H9 (cell line): ENCODE measurements around the gene CCDC88C. TPM values are rescaled to one million over a fixed set of nuclear protein-coding genes. Genes with fewer than 3 reads are reported as not detected.
A peak's percentile ranks its signal among the peaks of the same experiment; 100 is the strongest.

Experiments
- DNase-seq: peaks from one replicate; pipeline ENCODE4 v3.0.0-alpha.2; 2017
- H2AFZ ChIP-seq: one replicate; pipeline ENCODE4 v1.6.1; 2013; ENCODE audit warnings: mild to moderate bottlenecking, low read length, control low read depth, moderate library complexity
- H2AK5ac ChIP-seq: 2 replicates; pipeline ENCODE4 v1.6.1; 2013; ENCODE audit warnings: low read length, control low read depth, mixed read lengths; ENCODE audit not compliant: insufficient read length
- H2BK120ac ChIP-seq: one replicate; pipeline ENCODE4 v1.6.1; 2013; ENCODE audit warnings: low read depth, mild to moderate bottlenecking, low read length, control low read depth, inconsistent platforms; ENCODE audit not compliant: poor library complexity, severe bottlenecking
- H2BK12ac ChIP-seq: 2 replicates; pipeline ENCODE4 v1.6.1; 2013; ENCODE audit warnings: low read length, control low read depth, mixed read lengths, low read depth; ENCODE audit not compliant: insufficient read length
- H2BK15ac ChIP-seq: 2 replicates; pipeline ENCODE4 v1.6.1; 2013; ENCODE audit warnings: low read depth, low read length, control low read depth
- H2BK20ac ChIP-seq: one replicate; pipeline ENCODE4 v1.6.1; 2013; ENCODE audit warnings: low read depth, mild to moderate bottlenecking, low read length, control low read depth, inconsistent platforms; ENCODE audit not compliant: poor library complexity, severe bottlenecking
- H2BK5ac ChIP-seq: 2 replicates; pipeline ENCODE4 v1.6.1; 2013; ENCODE audit warnings: low read length, control low read depth, mixed read lengths; ENCODE audit not compliant: insufficient read length
- H3K14ac ChIP-seq: 2 replicates; pipeline ENCODE4 v1.6.1; 2013; ENCODE audit warnings: low read length, control low read depth; ENCODE audit not compliant: insufficient read depth
- H3K18ac ChIP-seq: 2 replicates; pipeline ENCODE4 v1.6.1; 2013; ENCODE audit warnings: low read depth, mild to moderate bottlenecking, mixed read lengths, low read length, control low read depth; ENCODE audit not compliant: insufficient read length
- H3K23ac ChIP-seq: 2 replicates; pipeline ENCODE4 v1.6.1; 2013; ENCODE audit warnings: low read length, control low read depth, mixed read lengths, low read depth; ENCODE audit not compliant: insufficient read length
- H3K23me2 ChIP-seq: 2 replicates; pipeline ENCODE4 v1.6.1; 2013; ENCODE audit warnings: low read depth, mild to moderate bottlenecking, mixed read lengths, low read length, control low read depth; ENCODE audit not compliant: insufficient read length, poor library complexity, severe bottlenecking
- H3K27ac ChIP-seq: 2 replicates; pipeline ENCODE4 v1.5.1; 2013; ENCODE audit warnings: low read length, control low read depth, mixed read lengths, low read depth; ENCODE audit not compliant: insufficient read length
- H3K27me3 ChIP-seq: 2 replicates; pipeline ENCODE4 v1.6.1; 2013; ENCODE audit warnings: low read length, control low read depth, inconsistent platforms; ENCODE audit not compliant: insufficient read depth
- H3K4ac ChIP-seq: 2 replicates; pipeline ENCODE4 v1.6.1; 2013; ENCODE audit warnings: low read depth, mild to moderate bottlenecking, control low read depth, inconsistent platforms, low read length, moderate library complexity
- H3K4me1 ChIP-seq: 2 replicates; pipeline ENCODE4 v1.6.1; 2013; ENCODE audit warnings: low read length, control low read depth, inconsistent platforms; ENCODE audit not compliant: insufficient read depth
- H3K4me2 ChIP-seq: 2 replicates; pipeline ENCODE4 v1.6.1; 2013; ENCODE audit warnings: low read length, control low read depth, mixed read lengths; ENCODE audit not compliant: insufficient read length, insufficient read depth
- H3K56ac ChIP-seq: 2 replicates; pipeline ENCODE4 v1.6.1; 2013; ENCODE audit warnings: low read depth, mild to moderate bottlenecking, mixed read lengths, low read length, control low read depth; ENCODE audit not compliant: insufficient read length
- H3K79me1 ChIP-seq: 2 replicates; pipeline ENCODE4 v1.6.1; 2013; ENCODE audit warnings: low read depth, mild to moderate bottlenecking, moderate library complexity, low read length, control low read depth, inconsistent platforms; ENCODE audit not compliant: insufficient read depth, poor library complexity, severe bottlenecking
- H3K79me2 ChIP-seq: 2 replicates; pipeline ENCODE4 v1.6.1; 2013; ENCODE audit warnings: low read length, control low read depth, inconsistent platforms; ENCODE audit not compliant: insufficient read depth
- H3K9ac ChIP-seq: 2 replicates; pipeline ENCODE4 v1.6.1; 2013; ENCODE audit warnings: low read length, control low read depth, mixed read lengths; ENCODE audit not compliant: insufficient read length; ENCODE audit errors: extremely low read depth
- H3K9me3 ChIP-seq: one replicate; pipeline ENCODE4 v1.6.1; 2013; ENCODE audit warnings: low read depth, low read length, inconsistent platforms; ENCODE audit not compliant: control insufficient read depth
- H3T11ph ChIP-seq: one replicate; pipeline ENCODE4 v1.6.1; 2013; ENCODE audit warnings: mild to moderate bottlenecking, low read length, control low read depth, inconsistent platforms
- H4K20me1 ChIP-seq: one replicate; pipeline ENCODE4 v1.6.1; 2013; ENCODE audit not compliant: control insufficient read depth, insufficient read length, insufficient read depth
- H4K5ac ChIP-seq: 2 replicates; pipeline ENCODE4 v1.6.1; 2013; ENCODE audit warnings: low read depth, mild to moderate bottlenecking, mixed read lengths, low read length, control low read depth; ENCODE audit not compliant: insufficient read length
- H4K8ac ChIP-seq: replicated peaks from 2 replicates; pipeline ENCODE4 v1.6.1; 2013; ENCODE audit warnings: low read length, control low read depth, mixed read lengths, low read depth; ENCODE audit not compliant: insufficient read length
- H4K91ac ChIP-seq: 2 replicates; pipeline ENCODE4 v1.6.1; 2013; ENCODE audit warnings: low read depth, mild to moderate bottlenecking, moderate library complexity, mixed read lengths, low read length, control low read depth; ENCODE audit not compliant: insufficient read length
- H3K27ac Mint-ChIP-seq, 3 experiments: 2 replicates in 2 of 3; 3 replicates in 1 of 3; pipeline ENCODE4 v1.8.0; 2020 to 2021; ENCODE audit warnings: mixed read lengths in 3 of 3, mild to moderate bottlenecking in 1 of 3, moderate library complexity in 1 of 3
- H3K27me3 Mint-ChIP-seq: 2 replicates; pipeline ENCODE4 v1.8.0; 2021; ENCODE audit warnings: low read depth, mild to moderate bottlenecking, moderate library complexity, mixed read lengths
- H3K36me3 Mint-ChIP-seq, 3 experiments: 2 replicates in 2 of 3; 3 replicates in 1 of 3; pipeline ENCODE4 v1.8.0; 2020 to 2021; ENCODE audit warnings: low read depth in 3 of 3, mixed read lengths in 3 of 3; ENCODE audit not compliant: insufficient read depth in 1 of 3
- H3K4me1 Mint-ChIP-seq, 2 experiments: 2 replicates each; pipeline ENCODE4 v1.8.0; 2020; ENCODE audit warnings: mixed read lengths in 2 of 2
- H3K4me3 Mint-ChIP-seq, 2 experiments: 2 replicates in 1 of 2; 3 replicates in 1 of 2; pipeline ENCODE4 v1.8.0; 2020 to 2021; ENCODE audit warnings: mild to moderate bottlenecking in 2 of 2, mixed read lengths in 2 of 2, moderate library complexity in 1 of 2
- H3K9me3 Mint-ChIP-seq, 2 experiments: 2 replicates in 1 of 2; 3 replicates in 1 of 2; pipeline ENCODE4 v1.8.0; 2020; ENCODE audit warnings: mild to moderate bottlenecking in 2 of 2, mixed read lengths in 2 of 2, moderate library complexity in 1 of 2
- WGBS: extraction: QIAGEN DNeasy Blood & Tissue Kit; methylation state at CpG from one replicate; pipeline ENCODE4 v1.1.7; 2013; ENCODE audit warnings: missing lambda C conversion rate, low lambda C conversion rate, mixed read lengths; ENCODE audit not compliant: insufficient read length; ENCODE audit errors: extremely low coverage; 5-methylcytosine and 5-hydroxymethylcytosine counted together
- total RNA-seq: library from RNA; stranded (reverse); gene quantifications from 2 replicates; pipeline ENCODE4 v1.2.1, GENCODE V29; 2021
- TF ChIP-seq, protein P1 (sequence below): fragments of 200-600 bp; sonication (generic); conservative IDR thresholded peaks from 3 replicates; pipeline ENCODE4 v1.8.0; 2021; ENCODE audit warnings: antibody characterized with exemption, mild to moderate bottlenecking

CCDC88C gene
- total RNA-seq, 1 experiment from 2014 or later: 52.4 TPM

DNA sequence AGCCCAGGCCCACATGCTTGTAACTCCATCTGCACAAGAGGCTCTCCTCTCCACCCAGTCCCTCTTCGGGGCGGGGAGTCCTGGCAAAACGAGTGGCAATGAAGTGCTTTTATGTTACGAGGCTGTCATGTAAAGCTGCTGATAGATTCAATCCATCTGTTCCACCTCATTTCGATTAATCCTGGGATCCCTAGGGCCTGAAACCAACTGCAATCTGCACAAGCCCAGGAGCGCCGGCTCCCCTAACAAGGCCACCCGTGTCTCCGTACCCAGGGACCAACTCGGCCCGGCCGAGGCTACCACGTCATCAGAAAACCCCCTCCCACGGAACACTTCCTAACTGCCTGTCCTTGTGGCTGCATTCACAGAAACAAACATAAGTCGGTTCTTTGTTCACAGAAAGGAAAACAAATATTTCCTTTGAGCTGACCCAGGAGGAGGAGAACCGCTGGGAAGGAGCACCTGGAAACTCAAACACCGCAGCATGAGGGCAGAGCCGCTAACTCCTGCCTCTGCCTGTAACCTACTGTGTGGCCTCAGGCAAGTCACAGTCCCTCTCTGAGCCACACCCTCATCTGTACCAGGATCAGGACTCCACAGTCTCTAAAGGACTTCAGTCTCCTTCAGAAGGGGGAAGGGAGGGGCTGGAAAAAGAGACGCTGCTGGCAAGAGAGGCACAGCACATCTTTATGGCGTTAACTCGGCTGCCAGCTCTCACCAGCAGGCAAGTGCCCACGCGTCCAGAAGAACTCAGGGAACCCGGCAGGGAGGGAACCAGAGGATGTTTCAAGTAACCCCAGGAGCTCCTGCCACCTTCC, 47.8 kb downstream of the CCDC88C start:
- H3K9ac ChIP-seq: no peak overlapping the region
- H3K27me3 Mint-ChIP-seq: no peaks in the 10 kb centered on the region
- peaks cover 5% of the 10 kb centered on the region; the same call in 1 of the 2 replicates for H3K79me2 ChIP-seq
- no peak overlapping the region for H3K27ac ChIP-seq
- no peaks in the 10 kb centered on the region for H3K79me1 ChIP-seq
- TF ChIP-seq, protein P1, sequence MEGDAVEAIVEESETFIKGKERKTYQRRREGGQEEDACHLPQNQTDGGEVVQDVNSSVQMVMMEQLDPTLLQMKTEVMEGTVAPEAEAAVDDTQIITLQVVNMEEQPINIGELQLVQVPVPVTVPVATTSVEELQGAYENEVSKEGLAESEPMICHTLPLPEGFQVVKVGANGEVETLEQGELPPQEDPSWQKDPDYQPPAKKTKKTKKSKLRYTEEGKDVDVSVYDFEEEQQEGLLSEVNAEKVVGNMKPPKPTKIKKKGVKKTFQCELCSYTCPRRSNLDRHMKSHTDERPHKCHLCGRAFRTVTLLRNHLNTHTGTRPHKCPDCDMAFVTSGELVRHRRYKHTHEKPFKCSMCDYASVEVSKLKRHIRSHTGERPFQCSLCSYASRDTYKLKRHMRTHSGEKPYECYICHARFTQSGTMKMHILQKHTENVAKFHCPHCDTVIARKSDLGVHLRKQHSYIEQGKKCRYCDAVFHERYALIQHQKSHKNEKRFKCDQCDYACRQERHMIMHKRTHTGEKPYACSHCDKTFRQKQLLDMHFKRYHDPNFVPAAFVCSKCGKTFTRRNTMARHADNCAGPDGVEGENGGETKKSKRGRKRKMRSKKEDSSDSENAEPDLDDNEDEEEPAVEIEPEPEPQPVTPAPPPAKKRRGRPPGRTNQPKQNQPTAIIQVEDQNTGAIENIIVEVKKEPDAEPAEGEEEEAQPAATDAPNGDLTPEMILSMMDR: no peak
- H2BK120ac ChIP-seq: no peak overlapping the region
- no peak overlapping the region for H3K4me2 ChIP-seq
- no peaks in the 10 kb centered on the region; the same call in 1 of the 2 replicates for H3K4me1 ChIP-seq
- peak overlapping the region; percentile 10; the same call in 1 of the 2 replicates for H3K14ac ChIP-seq
- no peak overlapping the region for H2BK15ac ChIP-seq
- H2BK12ac ChIP-seq: no peak overlapping the region
- no peaks in the 10 kb centered on the region for H3K9me3 ChIP-seq
- H3K27me3 ChIP-seq: no peaks in the 10 kb centered on the region
- no peak overlapping the region for H3K18ac ChIP-seq
- no peak overlapping the region for H3T11ph ChIP-seq
- H3K4me3 Mint-ChIP-seq: no peak overlapping the region
- H3K4me1 Mint-ChIP-seq: peaks cover 61 to 62% of the 10 kb centered on the region in 2 experiments
- H3K23me2 ChIP-seq: no peaks in the 10 kb centered on the region
- H4K5ac ChIP-seq: no peak overlapping the region
- H2AK5ac ChIP-seq: no peak overlapping the region
- no peak overlapping the region for H3K23ac ChIP-seq
- no peak overlapping the region for H2BK20ac ChIP-seq
- H3K9me3 Mint-ChIP-seq: no peaks in the 10 kb centered on the region; a peak in 1 of 5 replicates
- peak overlapping the region; percentile 29 to 77 (median 77); a peak in 5 of 7 replicates for H3K27ac Mint-ChIP-seq
- H4K91ac ChIP-seq: no peak overlapping the region
- 0 out of 7 replicates have a peak, but pooled peaks cover 0 to 1% (median 0%) of the 10 kb centered on the region in 3 experiments for H3K36me3 Mint-ChIP-seq
- no peak overlapping the region for H4K8ac ChIP-seq
- no peak overlapping the region for H2BK5ac ChIP-seq
- no peak for DNase-seq
- no peak overlapping the region for H3K4ac ChIP-seq
- H3K56ac ChIP-seq: no peak overlapping the region
- peaks cover 2% of the 10 kb centered on the region for H4K20me1 ChIP-seq
- no CpG with 5 or more reads among the region's 24 CpGs for WGBS
- H2AFZ ChIP-seq: no peak overlapping the region
